Uterus (tissue), 4 donors: Measurements from ENCODE around the gene SPECC1. TPM values are rescaled to one million over a fixed set of nuclear protein-coding genes. Genes with fewer than 3 reads are reported as not detected.

ENCODE experiments used
- DNase-seq, 2 donors: peaks; one replicate each; pipeline ENCODE4 v3.0.0-alpha.2; 2019 to 2020
- H3K27ac ChIP-seq, 2 donors: fragments of 200-600 bp; sonication (generic); 1 replicate in 1 of 2; 2 replicates in 1 of 2; pipeline ENCODE4 v1.5.1; 2016 to 2018
- H3K27me3 ChIP-seq, 2 donors: fragments of 200-600 bp; sonication (generic); one replicate each; pipeline ENCODE4 v1.5.1; 2018 to 2019; ENCODE audit warnings: control low read depth in 1 of 2
- H3K36me3 ChIP-seq, 2 donors: fragments of 200-600 bp; sonication (generic); one replicate each; pipeline ENCODE4 v1.5.1; 2019; ENCODE audit warnings: control low read depth in 1 of 2
- H3K4me1 ChIP-seq, 2 donors: fragments of 200-600 bp; sonication (generic); one replicate each; pipeline ENCODE4 v1.5.1; 2018 to 2019; ENCODE audit warnings: control low read depth in 1 of 2
- H3K4me3 ChIP-seq, 2 donors: fragments of 200-600 bp; sonication (generic); 1 replicate in 1 of 2; 2 replicates in 1 of 2; pipeline ENCODE4 v1.5.1; 2018 to 2019; ENCODE audit warnings: mild to moderate bottlenecking in 1 of 2
- H3K9me3 ChIP-seq, 2 donors: fragments of 200-600 bp; sonication (generic); one replicate each; pipeline ENCODE4 v1.5.1; 2019; ENCODE audit warnings: control low read depth in 1 of 2
- POLR2A ChIP-seq, 2 donors: fragments of 450-650 bp; IDR thresholded peaks; one replicate each; pipeline ENCODE4 v1.6.1; 2016; ENCODE audit warnings: antibody characterized with exemption in 2 of 2, mild to moderate bottlenecking in 1 of 2, moderate library complexity in 1 of 2
- intact Hi-C: fragments of 100-400 bp; cut with DNase I; formaldehyde crosslinking; loops from one replicate; pipeline ENCODE4 v1.15.1; 2023; ENCODE audit warnings: low total_unique reads
- total RNA-seq, 4 donors: library from RNA; depleted of rRNA in 3 of 4; stranded (reverse); fragments of >200 nt in 3 of 4; gene quantifications; one replicate each; pipeline versions ENCODE4 v1.1.0 to v1.2.4, GENCODE V29; 2014 to 2023
- TF ChIP-seq, protein P1 (sequence below), 4 experiments: fragments of 200-600 bp in 2 of 4; fragments of 450-650 bp in 2 of 4; sonication (generic) in 2 of 4; IDR thresholded peaks; one replicate each; pipeline ENCODE4 v1.5.1; 2016 to 2019; ENCODE audit warnings: antibody characterized with exemption in 4 of 4, mild to moderate bottlenecking in 2 of 4, moderate library complexity in 1 of 4
- donor health status: DM: yes; HTN: yes; CAD: no.

SPECC1 gene
- total RNA-seq, 4 donors from 2014 or later = 22.6 to 63.0 (median 44.0) TPM

GRCh38 chr17:20203761-20204263 lies 194.7 kb downstream of the SPECC1 start:
- TF ChIP-seq POLR2A (IDR thresholded peaks at IDR 0.05) = no peak
- TF ChIP-seq, protein P1, sequence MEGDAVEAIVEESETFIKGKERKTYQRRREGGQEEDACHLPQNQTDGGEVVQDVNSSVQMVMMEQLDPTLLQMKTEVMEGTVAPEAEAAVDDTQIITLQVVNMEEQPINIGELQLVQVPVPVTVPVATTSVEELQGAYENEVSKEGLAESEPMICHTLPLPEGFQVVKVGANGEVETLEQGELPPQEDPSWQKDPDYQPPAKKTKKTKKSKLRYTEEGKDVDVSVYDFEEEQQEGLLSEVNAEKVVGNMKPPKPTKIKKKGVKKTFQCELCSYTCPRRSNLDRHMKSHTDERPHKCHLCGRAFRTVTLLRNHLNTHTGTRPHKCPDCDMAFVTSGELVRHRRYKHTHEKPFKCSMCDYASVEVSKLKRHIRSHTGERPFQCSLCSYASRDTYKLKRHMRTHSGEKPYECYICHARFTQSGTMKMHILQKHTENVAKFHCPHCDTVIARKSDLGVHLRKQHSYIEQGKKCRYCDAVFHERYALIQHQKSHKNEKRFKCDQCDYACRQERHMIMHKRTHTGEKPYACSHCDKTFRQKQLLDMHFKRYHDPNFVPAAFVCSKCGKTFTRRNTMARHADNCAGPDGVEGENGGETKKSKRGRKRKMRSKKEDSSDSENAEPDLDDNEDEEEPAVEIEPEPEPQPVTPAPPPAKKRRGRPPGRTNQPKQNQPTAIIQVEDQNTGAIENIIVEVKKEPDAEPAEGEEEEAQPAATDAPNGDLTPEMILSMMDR (IDR thresholded peaks at IDR 0.05) = no peak
- H3K27me3 ChIP-seq = no peaks in the 10 kb centered on the region
- H3K36me3 ChIP-seq = no peaks in the 10 kb centered on the region
- intact Hi-C loops = no loop called here
- no peaks in the 10 kb centered on the region for H3K4me1 ChIP-seq
- no peak overlapping the region for H3K27ac ChIP-seq
- H3K9me3 ChIP-seq = no peaks in the 10 kb centered on the region
- no peak for DNase-seq
- no peak overlapping the region for H3K4me3 ChIP-seq

GRCh38 chr17:20205609-20206008 lies 196.4 kb downstream of the SPECC1 start:
- H3K36me3 ChIP-seq = no peaks in the 10 kb centered on the region
- H3K27ac ChIP-seq = peak overlapping the region in 1 of 2 donors; percentile 70
- intact Hi-C loops = no loop called here
- no peaks in the 10 kb centered on the region for H3K9me3 ChIP-seq
- H3K4me1 ChIP-seq = no peaks in the 10 kb centered on the region
- no peaks in the 10 kb centered on the region for H3K27me3 ChIP-seq
- TF ChIP-seq, protein P1 (IDR thresholded peaks at IDR 0.05) = no peak
- TF ChIP-seq POLR2A (IDR thresholded peaks at IDR 0.05) = no peak
- DNase-seq = no peak
- no peak overlapping the region for H3K4me3 ChIP-seq

DNA sequence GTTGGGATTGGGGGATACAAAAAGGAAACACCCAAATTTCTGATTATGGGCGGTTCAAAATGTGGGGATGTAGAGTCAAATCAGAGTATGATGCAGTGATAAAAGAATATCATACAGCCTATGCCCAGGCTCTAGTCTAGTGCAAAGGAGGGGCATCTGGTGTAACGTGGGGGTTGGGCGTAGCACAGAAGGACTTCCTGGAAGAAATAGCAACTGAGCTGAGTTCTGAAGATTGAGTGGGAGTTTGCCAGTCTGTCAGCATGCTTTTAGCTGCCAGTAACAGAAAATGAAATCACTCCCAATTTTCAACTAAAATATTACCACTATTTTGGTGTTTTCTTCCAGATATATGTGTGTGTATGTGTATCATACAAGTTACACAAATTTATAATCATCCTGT lies 196.9 kb downstream of the SPECC1 start:
- DNase-seq = peak in 1 of 2 donors; percentile 37
- TF ChIP-seq POLR2A (IDR thresholded peaks at IDR 0.05) = no peak
- TF ChIP-seq, protein P1 (IDR thresholded peaks at IDR 0.05) = no peak
- H3K27me3 ChIP-seq = no peaks in the 10 kb centered on the region
- H3K4me3 ChIP-seq = no peak overlapping the region
- intact Hi-C loops = no loop called here
- peak overlapping the region in 1 of 2 donors; percentile 70 for H3K27ac ChIP-seq
- no peaks in the 10 kb centered on the region for H3K36me3 ChIP-seq
- H3K9me3 ChIP-seq = no peaks in the 10 kb centered on the region
- no peaks in the 10 kb centered on the region for H3K4me1 ChIP-seq

GRCh38 chr17:20206591-20206990 lies 197.4 kb downstream of the SPECC1 start:
- peak overlapping the region; percentile 46 to 59 for H3K27ac ChIP-seq
- H3K4me1 ChIP-seq = no peaks in the 10 kb centered on the region
- intact Hi-C loops = no loop called here

DNA sequence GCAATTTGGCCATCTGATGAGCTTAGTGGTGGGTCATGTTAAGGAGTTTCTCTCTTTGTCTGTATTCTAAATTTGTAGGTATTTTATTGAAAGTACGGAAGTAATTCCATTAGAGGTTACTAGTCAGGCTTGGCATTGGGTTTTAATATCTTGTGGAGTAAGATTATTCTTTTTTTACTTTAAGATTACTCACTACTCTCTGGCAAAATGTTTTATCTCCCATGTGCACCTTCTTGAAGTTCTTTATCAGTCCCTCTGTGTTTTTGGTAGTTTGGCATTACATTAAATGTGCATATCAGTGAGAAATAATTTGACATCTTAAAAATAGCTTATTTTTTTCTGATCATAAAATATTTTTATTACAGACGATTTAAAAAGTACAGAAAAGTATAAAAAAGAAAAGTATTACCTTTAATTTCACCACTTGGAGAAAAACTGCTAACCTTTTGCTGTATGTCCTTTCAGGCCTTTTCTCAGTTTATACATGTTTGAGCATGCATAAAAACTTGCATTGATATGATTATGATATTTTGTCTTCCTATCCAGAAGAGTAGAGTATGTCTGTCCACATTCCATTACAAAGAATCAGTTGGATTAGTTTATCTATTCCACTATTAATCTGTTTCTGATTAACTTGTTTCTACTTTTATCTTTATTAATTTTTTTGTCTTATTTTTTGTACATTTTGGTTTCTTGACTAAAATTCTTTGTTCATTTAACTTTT lies 198.3 kb downstream of the SPECC1 start:
- no peak for DNase-seq
- intact Hi-C loops = no loop called here
- no peak for TF ChIP-seq POLR2A (IDR thresholded peaks at IDR 0.05)
- TF ChIP-seq, protein P1 (IDR thresholded peaks at IDR 0.05) = no peak
- Histone ChIP-seq H3K4me1 (no peaks in the 10 kb centered on the region), H3K36me3 (no peaks in the 10 kb centered on the region), H3K9me3 (no peaks in the 10 kb centered on the region), H3K4me3 (no peak overlapping the region), H3K27ac (peak overlapping the region; percentile 46 to 59), H3K27me3 (no peaks in the 10 kb centered on the region)

More at GRCh38 chr17:20206591-20206990, 197.4 kb downstream of the SPECC1 start:
- no peak for DNase-seq
- H3K36me3 ChIP-seq = no peaks in the 10 kb centered on the region
- no peak for TF ChIP-seq POLR2A (IDR thresholded peaks at IDR 0.05)
- TF ChIP-seq, protein P1 (IDR thresholded peaks at IDR 0.05) = no peak
- H3K27me3 ChIP-seq = no peaks in the 10 kb centered on the region
- H3K4me3 ChIP-seq = no peak overlapping the region
- no peaks in the 10 kb centered on the region for H3K9me3 ChIP-seq
